ENCODE measurements around the gene GALNT14. TPM values are rescaled to one million over a fixed set of nuclear protein-coding genes. Genes with fewer than 3 reads are reported as not detected.

The GALNT14 gene
- total RNA-seq, 4 donors from 2014 or later = 1.00 TPM; not detected in 3

DNA sequence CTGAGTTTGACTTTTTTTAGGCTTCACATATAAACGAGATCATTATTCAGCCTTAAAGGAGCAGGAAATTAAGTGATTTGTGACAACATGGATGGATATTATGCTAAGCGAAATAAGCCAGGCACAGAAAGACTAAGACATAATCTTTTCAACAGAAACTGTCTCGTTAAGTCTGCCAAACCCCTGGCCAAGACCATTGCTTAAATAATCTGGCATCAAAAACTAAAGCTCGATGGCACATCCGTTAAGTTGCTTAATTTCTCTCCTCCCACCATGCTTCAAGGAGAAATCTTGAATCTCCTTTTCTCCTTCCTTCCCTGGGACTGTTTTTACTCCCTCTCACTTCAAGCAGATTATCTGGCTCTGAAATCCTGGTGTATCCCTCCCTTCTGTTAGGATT, 140.3 kb downstream of the GALNT14 start:
- TF ChIP-seq, protein P1, sequence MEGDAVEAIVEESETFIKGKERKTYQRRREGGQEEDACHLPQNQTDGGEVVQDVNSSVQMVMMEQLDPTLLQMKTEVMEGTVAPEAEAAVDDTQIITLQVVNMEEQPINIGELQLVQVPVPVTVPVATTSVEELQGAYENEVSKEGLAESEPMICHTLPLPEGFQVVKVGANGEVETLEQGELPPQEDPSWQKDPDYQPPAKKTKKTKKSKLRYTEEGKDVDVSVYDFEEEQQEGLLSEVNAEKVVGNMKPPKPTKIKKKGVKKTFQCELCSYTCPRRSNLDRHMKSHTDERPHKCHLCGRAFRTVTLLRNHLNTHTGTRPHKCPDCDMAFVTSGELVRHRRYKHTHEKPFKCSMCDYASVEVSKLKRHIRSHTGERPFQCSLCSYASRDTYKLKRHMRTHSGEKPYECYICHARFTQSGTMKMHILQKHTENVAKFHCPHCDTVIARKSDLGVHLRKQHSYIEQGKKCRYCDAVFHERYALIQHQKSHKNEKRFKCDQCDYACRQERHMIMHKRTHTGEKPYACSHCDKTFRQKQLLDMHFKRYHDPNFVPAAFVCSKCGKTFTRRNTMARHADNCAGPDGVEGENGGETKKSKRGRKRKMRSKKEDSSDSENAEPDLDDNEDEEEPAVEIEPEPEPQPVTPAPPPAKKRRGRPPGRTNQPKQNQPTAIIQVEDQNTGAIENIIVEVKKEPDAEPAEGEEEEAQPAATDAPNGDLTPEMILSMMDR (IDR thresholded peaks at IDR 0.05) = no peak
- TF ChIP-seq POLR2AphosphoS5 (IDR thresholded peaks at IDR 0.05) = no peak
- no peak for TF ChIP-seq EP300 (IDR thresholded peaks at IDR 0.05; ENCODE audit: low read depth)
- no peak for TF ChIP-seq POLR2A (IDR thresholded peaks at IDR 0.05)
- no peak for DNase-seq
- Histone ChIP-seq H3K9me3 (no peaks in the 10 kb centered on the region), H3K4me1 (no peaks in the 10 kb centered on the region), H3K27me3 (no peaks in the 10 kb centered on the region), H3K36me3 (no peaks in the 10 kb centered on the region), H3K4me3 (no peak overlapping the region), H3K27ac (no peak overlapping the region)
- in situ Hi-C loops (cut with MboI; ENCODE audit: low pct_ligation_motif_present in 1 of 4, low pct_unique_long_range_greater_than_20kb in 1 of 4, low sequenced_read_pairs in 3 of 4) (no loop called here), intact Hi-C loops (cut with DNase I; ENCODE audit: low total_unique reads) (no loop called here)
- 70 to 75% methylated on average over 5 of the region's 5 CpGs for WGBS, 2 donors (ENCODE audit: low coverage in 1 of 2)

DNA sequence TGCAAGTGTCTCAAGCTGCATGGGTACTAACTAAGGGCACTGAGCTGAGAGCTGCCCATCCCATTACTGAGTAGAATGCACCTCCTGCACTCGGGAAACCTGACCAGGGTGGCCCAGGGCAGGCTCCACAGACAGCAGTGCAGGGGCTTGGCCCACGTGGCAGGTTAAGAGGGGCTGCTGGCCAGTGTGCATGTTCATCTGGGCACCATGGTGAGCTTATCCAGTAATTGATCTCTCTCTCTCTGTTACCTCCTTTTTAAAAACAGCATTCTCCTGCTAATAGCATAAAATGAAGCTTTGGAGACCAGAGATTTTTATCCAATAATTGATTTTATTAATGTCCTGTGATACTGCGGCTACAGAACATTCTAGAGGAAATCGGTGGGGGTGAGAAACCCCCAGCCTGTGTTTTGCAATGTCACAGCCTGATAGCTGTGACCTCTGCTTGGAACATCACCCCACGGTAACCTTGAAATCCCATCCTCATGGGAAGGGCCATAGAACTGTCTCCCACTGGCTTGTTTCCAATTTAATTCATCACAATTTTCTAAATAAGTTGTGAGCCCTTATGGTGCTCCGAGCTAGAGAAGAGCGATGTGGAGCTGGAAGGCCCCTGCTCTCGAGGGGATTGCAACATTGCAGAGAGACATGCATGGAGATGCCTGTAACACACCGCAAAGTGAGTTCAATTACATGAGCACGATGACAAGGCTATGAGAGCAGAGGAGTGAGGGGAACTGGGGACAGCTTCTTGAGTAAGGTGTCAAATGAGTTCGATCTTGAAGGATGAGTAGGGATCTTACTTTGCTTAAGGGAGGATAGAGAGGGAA, 143.8 kb downstream of the GALNT14 start:
- 81 to 86% methylated on average over 4 to 11 of the region's 11 CpGs for WGBS, 2 donors (ENCODE audit: low coverage in 1 of 2)
- DNase-seq = no peak

DNA sequence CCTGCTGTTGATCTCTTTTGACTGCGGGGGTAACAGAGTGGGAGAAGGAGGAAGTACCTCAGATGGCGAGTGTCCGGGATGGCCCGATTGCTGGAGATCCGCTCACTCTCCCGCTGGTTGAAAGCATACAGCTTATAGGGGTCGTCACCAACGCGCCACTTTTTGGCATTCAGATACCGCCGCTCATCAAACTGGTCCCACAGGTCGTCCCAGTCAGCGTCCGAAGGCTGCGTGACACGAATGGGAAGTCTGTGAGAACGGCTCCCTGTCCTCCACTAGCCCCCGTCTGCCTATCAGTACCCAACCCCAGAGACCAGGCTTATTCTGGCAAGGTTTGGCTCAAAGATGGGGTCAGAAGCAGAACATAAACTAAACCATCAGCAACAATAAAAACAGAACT, 145.5 kb downstream of the GALNT14 start:
- Histone ChIP-seq H3K27me3 (no peaks in the 10 kb centered on the region), H3K4me1 (no peaks in the 10 kb centered on the region), H3K27ac (no peak overlapping the region), H3K9me3 (no peaks in the 10 kb centered on the region), H3K4me3 (no peak overlapping the region), H3K36me3 (no peaks in the 10 kb centered on the region)
- WGBS, 2 donors (ENCODE audit: low coverage in 1 of 2) = 95% methylated on average over 18 of the region's 18 CpGs; no CpG with 5 or more reads in 1 of the 2 donors
- intact Hi-C loops (cut with DNase I; ENCODE audit: low total_unique reads) = no loop called here
- in situ Hi-C loops (cut with MboI; ENCODE audit: low pct_ligation_motif_present in 1 of 4, low pct_unique_long_range_greater_than_20kb in 1 of 4, low sequenced_read_pairs in 3 of 4) = no loop called here
- DNase-seq = no peak
- TF ChIP-seq POLR2A (IDR thresholded peaks at IDR 0.05) (no peak), POLR2AphosphoS5 (IDR thresholded peaks at IDR 0.05) (no peak), EP300 (IDR thresholded peaks at IDR 0.05; ENCODE audit: low read depth) (no peak)
- TF ChIP-seq, protein P1 (IDR thresholded peaks at IDR 0.05) = no peak

More for the DNA sequence above, 143.8 kb downstream of the GALNT14 start:
- intact Hi-C loops (cut with DNase I; ENCODE audit: low total_unique reads) = no loop called here
- Histone ChIP-seq H3K4me3 (no peak overlapping the region), H3K27me3 (no peaks in the 10 kb centered on the region), H3K27ac (no peak overlapping the region), H3K36me3 (no peaks in the 10 kb centered on the region), H3K4me1 (no peaks in the 10 kb centered on the region), H3K9me3 (no peaks in the 10 kb centered on the region)
- in situ Hi-C loops (cut with MboI; ENCODE audit: low pct_ligation_motif_present in 1 of 4, low pct_unique_long_range_greater_than_20kb in 1 of 4, low sequenced_read_pairs in 3 of 4) = no loop called here
- TF ChIP-seq EP300 (IDR thresholded peaks at IDR 0.05; ENCODE audit: low read depth) = no peak

DNA sequence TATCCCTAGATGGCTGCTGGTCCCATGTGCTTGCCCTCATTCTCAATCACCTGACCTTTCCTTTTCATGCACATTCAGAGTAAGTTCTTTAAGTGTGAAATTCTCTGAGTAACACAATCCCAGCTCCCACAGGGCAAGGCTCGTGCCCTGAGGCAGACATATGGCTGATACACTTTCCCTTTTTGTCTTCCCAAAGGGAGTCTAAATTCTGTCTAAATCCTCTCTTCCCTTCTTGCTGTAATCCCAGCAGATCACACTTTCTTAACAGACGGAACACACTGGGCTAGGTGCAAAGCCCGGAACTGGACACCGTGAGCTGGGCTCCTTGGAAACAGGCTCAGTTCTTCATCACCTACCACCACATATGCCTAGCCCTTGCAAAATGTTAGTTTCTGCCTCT, 147.6 kb downstream of the GALNT14 start:
- no peaks in the 10 kb centered on the region for H3K4me1 ChIP-seq
- WGBS, 2 donors (ENCODE audit: low coverage in 1 of 2) = 29 to 64% methylated on average over 1 to 4 of the region's 4 CpGs
- no peaks in the 10 kb centered on the region for H3K9me3 ChIP-seq
- no peaks in the 10 kb centered on the region for H3K27me3 ChIP-seq
- TF ChIP-seq POLR2AphosphoS5 (IDR thresholded peaks at IDR 0.05) = no peak
- no peak for TF ChIP-seq POLR2A (IDR thresholded peaks at IDR 0.05)
- TF ChIP-seq, protein P1 (IDR thresholded peaks at IDR 0.05) = no peak
- TF ChIP-seq EP300 (IDR thresholded peaks at IDR 0.05; ENCODE audit: low read depth) = no peak
- no peaks in the 10 kb centered on the region for H3K36me3 ChIP-seq
- intact Hi-C loops (cut with DNase I; ENCODE audit: low total_unique reads) (no loop called here), in situ Hi-C loops (cut with MboI; ENCODE audit: low pct_ligation_motif_present in 1 of 4, low pct_unique_long_range_greater_than_20kb in 1 of 4, low sequenced_read_pairs in 3 of 4) (no loop called here)
- H3K4me3 ChIP-seq = no peak overlapping the region
- no peak for DNase-seq
- no peak overlapping the region for H3K27ac ChIP-seq

Measured in transverse colon (tissue), 4 donors.